AML-193 (cell line): ENCODE results near the gene ANKRD18A.
A peak's percentile ranks its signal among the peaks of the same experiment; 100 is the strongest.

Experiments
- DNase-seq, 2 experiments: peaks; one replicate each; lab custom pipeline; 2025; lab: John Stamatoyannopoulos, UW

ANKRD18A gene

DNA sequence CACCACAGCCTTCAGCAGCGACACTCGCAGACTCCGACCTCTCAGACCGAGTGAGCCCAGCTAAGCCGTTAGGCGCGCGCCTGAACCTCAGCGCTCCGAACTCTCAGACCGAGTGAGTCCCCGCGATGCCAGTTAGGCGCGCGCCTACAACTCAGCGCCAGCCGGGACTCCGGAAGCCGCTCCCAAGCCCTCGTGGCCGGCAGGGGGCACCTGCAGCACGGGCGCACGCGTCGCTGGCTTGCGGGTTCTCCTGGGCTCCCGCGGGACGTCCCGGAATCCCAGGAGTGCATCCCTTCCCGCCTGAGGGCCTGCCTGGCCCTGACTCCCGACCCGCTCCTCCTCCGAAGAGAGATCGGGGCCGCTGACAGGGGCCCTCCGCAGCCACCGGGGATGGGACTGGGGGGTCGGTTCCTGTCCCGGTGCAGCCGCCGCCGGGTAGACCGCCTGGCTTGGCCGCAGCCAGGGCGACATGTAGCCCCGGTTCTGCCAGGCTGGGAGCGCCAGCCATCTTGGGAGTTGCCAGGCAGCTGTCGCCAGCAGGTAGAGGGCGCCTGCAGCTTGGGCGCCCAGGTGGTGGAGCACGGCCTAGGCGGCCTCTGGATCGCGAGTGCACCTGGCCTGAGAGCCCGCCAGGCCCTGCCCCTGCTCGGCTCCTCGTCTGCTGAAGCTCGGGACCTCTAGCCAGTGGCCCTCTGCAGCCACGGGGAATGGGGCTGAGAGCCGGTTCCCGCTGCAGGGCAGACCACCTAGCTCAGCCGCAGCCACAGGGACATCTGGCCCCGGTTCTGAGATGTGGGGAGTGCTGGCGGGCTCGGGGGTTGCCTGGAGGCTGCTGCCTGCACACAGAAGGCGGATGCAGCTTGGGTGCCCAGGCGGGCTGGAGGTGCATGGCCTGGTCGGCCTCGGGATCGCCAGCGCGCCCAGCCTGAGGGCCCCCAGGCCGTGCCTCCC lies at the start of gene ANKRD18A:
ANKRD18A (minus strand) TSS at position 114 of the 951 bp plus-strand sequence. CDS start 311 bp downstream, outside the sequence.
- no peak for DNase-seq

- DNase-seq, result no peak
Measured at GRCh38 chr9:38668791-38669466, 48.5 kb upstream of the ANKRD18A start.

DNA sequence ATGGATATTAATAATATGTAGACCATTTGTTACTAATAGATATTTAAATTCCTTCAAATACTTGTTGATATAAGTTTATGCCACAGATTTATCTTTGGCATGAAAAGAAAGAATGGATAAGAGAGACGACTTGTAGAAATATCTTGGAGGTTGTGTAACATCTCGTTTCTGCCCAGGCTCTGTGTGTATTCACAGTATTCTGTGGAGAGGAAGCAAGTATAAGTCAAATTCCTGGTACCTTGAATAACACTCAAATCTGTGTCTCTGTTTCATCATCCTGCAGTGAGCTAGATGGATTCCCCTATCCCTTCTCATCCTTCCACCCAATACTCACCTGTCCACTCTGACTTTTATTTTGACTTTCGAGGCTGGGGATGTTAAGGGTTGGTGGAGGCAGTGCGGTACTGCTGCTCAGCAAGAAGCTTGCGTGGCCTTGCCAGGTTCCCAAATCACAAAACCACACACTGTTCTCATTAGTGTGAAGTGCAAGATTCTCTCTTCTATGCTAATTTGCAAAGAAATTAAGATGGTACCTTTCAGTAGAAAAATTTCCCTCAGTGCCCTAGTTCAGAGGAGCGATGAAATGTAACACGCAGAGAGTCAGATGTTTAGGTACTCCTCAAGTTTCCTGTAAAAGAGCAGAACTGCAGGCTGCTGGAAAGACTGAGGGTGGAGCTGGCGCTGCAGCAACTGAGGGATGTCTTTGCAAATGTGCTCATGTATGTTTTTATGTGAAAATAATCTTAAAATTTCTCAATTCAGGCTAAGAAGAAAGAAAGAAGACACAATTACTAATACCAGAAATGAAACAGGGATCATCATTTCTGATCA lies 42.6 kb upstream of the ANKRD18A start:
- DNase-seq, result no peak

- DNase-seq, result no peak
Measured at GRCh38 chr9:38659538-38659937, 39.1 kb upstream of the ANKRD18A start.

DNA sequence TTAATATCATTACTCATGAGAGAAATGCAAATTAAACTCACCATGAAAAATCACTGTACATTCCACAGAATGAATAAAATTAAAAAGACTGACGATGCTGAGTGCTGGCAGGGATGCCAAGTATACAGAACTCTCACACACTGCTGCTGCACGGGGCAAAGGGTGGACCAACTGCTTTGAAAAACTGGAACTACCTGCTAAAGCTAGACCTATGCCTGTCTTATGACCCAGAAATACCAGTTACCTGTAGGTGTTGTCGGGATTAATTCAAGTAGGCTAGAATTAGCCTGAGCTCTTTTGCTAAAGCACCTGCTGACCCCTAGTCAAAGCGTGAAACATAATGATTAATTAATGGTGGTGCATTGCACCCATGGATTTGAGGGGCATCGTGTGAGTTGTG lies 36.5 kb upstream of the ANKRD18A start:
- DNase-seq, result no peak

- DNase-seq, result no peak
Measured at GRCh38 chr9:38652486-38652885, 32.1 kb upstream of the ANKRD18A start.

DNA sequence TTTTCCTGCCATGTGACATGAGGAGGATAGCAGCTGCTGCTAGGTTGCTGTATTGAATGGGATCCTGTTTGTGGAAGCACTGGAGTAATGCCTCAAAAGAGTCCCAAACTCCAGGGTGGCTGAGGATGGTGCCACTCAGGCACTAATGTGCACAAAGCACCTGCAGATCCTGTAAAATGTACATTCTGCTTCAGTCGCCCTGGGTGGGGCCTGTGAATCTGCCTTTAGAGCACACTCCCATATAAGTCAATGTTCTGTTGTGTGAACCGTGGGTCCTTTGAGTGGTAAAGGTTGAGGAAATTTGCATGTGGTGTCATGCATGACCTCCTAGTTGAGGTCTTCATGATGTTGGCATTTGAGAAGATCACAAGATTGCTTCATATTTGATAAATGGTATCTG lies 31.6 kb upstream of the ANKRD18A start:
- no peak for DNase-seq

DNA sequence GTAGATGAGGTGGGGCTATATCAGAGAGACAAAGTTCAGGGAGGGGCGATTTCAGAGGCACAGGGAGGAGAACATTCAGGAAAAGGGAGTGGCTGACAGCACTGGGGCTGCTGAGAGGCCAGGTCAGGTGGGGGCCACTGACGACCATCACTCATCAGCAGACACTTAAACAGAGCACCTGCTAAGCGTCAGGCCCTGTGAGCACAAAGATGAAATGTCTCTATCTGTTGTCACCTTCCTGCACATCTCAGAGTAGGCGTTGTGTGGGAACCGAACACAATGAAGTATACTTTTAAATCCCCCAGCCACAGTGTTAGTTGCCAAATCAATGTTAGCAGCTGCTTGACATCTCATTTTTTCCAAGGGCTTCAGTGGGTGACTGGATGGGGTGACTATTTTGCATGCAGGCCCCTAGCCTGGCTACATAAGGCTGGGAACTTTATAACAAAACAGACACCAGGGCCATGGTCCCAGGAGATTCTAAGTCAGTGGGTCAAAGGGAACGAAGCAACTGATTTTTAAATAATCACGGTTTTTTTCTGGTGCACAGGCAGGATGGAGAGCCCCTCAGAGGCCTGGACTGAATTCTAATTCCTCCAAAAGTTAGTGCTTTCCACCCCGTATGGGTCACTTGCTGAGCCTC lies 31.1 kb upstream of the ANKRD18A start:
- DNase-seq, result no peak

- no peak for DNase-seq
Measured at GRCh38 chr9:38650564-38650963, 30.2 kb upstream of the ANKRD18A start.

DNA sequence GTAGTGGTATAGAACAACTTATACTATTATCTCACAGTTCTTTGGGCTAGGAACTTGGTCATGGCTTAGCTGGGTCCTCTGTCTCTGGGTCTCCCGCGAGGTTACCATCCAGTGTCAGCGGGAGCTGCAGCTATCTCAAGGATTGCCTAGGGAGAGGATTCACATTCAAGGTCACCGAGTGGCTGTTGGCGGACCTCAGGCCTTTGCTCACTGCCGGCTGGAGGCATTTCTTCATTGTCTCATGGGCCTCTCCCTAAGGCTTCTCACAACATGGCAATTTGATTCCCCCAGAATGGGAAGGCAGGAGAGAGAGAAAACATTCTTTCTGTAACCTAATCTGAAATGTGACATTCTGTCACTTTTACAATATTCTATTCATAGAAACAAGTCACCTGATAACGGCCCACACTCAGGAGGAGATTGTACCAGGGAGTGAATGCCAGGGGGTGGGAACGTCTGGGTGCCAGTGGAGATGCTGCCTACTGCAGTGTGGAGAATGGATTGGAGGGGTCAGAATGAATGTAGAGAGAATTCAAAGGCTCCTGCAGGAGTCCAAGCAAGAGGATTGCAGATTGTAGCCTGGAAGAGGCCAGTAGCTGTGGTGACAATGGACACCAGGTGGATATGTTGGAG lies 29.5 kb upstream of the ANKRD18A start:
- no peak for DNase-seq

GRCh38 chr9:38644601-38645000 lies 24.2 kb upstream of the ANKRD18A start:
- no peak for DNase-seq

DNA sequence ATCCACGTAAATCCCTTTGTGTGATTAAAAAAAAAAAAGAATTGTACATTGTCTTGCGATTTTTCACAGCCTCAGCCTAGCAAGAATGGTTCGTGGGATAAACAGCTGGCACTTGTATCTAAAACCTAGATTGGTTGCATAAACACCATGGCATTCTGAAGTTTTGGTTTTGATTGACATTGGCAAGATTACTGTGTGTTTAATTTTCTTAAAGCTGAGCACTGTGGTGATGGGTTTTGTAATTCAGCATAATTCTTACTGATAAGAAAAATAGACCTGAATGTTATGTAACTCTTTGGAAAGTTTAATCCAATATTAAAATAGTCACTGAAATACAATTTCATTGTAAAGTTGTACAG lies 23.4 kb upstream of the ANKRD18A start:
- DNase-seq, result no peak

DNA sequence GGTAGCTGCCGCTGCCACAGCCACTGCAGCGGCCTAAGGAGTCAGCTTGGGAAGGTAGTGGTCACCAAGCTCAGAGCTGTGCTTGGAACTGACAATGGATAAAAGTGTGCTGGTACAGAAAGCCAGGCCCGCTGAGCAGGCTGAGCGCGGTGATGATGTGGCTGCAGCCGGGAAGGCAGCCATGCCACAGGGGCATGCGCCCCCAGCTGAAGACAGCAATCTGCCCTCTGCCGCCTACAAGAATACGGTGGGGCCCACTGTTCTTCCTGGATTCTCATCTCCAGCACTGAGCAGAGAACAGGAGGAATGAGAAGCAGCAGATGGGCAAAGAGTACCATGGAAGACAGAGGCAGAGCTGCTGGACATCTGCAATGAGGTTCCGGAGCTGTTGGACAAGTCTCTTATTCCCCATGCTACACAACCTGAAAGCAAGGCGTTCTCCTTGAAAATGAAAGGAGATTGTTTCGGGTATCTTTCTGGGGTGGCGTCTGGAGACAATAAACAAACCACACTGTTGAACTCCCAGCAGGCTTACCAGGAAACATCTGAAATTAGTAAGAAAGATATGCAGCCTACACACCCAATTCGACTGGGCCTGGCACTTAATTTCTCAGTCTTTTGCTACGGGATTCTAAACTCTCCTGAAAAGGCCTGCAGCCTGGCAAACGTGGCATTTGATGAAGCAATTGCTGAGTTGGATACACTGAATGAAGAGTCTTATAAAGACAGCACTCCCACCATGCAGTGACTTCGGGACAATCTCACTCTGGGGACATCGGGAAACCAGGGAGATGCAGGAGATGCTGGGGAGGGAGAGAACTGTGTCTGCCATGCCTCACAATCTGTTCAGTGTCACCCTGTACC lies 22.8 kb upstream of the ANKRD18A start:
- DNase-seq, result no peak

DNA sequence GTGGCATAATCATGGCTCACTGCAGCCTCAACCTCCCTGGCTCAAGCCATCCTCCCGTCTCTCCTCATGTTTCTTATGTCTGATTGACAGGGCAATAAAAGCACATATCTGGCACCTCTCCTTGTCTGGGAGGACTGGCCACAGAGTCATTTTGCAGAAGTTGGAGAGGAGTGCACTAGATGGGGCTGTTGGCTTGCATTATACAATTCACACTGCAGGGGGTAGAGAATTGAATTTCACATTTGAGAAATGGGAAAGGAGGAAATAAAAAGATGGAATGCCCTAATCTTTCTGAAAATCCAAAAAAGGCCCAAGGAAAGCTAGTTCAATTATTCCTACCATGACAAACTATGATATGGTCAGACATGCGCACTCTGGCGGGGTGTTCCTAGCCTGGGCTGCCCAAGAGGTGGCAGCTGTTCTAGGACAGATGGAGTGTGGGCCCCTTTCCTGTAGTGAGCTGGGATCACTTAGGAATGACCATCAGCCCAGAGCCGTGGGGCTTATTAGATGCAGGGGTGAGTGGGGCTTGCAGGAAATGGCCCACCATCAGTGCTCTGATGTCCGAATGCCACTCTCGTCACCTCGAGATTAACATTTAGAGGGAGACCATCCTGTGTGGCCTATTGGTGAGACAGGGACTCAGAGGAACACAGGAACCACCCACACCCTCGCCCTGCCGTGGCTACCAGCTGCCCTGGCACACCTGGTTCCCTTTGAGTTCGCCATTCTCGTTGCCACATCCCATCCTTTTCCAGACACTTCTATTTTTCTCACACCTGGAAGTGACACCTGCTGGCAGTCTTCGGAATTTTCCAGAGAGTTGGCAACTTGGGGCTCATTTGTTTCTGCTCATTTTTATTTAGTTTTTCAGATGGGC lies 21.8 kb upstream of the ANKRD18A start:
- peak in 1 of 2 experiments; percentile 3 for DNase-seq

GRCh38 chr9:38641142-38641541 lies 20.7 kb upstream of the ANKRD18A start:
- DNase-seq, result no peak

DNA sequence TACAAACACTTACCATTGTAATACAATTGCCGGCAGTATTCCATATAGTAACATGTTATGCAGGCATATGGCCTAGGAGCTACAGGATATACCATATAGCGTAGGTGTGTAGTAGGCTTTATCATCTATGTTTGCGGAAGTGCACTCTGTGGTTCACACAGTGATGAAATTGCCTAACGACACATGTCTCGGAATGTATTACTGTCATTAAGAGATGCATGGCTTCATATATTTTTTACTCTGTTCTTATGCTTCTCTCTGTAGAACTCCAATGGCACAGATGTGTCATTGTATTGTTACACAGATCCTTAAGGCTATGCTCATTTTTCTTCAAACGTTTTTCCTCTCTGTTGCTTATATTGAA lies 19.2 kb upstream of the ANKRD18A start:
- no peak for DNase-seq

DNA sequence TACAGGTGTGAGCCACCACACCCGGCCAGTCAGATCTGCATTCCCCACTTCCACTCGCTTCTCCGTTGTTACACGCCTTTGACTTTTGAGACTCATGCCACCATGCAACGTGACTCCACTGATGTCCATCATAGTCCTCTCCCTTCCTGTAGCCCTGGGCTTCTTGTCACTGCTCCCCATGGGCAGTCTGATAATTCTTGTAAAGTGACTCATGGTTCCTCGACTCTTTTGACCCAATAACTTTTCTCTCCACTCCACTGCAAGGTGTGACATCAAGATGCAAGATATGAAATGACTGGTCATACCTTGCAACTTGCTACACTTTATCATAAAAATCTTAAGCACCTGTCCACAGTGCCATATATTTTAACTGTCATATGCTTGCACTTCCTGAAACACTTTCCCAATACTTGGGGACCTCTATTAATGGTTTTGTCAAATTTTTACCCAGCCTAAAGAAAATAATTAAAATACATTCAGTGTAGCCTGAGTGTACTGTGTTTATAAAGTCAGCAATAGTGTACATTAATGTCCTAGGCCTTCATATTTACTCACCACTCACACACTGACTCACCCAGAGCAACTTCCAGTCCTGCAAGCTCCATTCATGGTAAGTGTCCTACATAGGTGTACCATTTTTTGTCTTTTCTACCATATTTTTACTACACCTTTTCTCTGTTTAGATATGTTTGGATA lies 18.6 kb upstream of the ANKRD18A start:
- no peak for DNase-seq

- no peak for DNase-seq
Measured at GRCh38 chr9:38634315-38634714, 13.9 kb upstream of the ANKRD18A start.

DNA sequence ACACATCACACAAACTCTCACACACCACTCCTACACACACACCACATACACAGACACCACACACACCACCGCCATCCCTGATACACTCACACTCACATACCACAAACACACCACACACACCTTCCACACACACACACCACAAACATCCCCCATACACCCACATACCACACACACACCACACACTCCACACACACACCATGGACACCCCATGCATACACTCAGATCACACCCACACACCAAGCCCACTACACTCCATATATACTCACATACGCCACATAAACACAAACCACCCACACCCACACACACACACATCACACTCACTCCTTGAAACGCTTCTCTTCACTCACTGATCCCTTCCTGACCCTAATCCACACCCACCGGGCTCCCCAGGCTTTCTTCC lies 9.1 kb upstream of the ANKRD18A start:
- no peak for DNase-seq
